H9 (cell line): ENCODE data around the gene ANKUB1. TPM values are rescaled to one million over a fixed set of nuclear protein-coding genes. Genes with fewer than 3 reads are reported as not detected.

Experiments used
- DNase-seq: peaks from one replicate; pipeline ENCODE4 v3.0.0-alpha.2; 2017
- H2AFZ ChIP-seq: one replicate; pipeline ENCODE4 v1.6.1; 2013; ENCODE audit warnings: mild to moderate bottlenecking, low read length, control low read depth, moderate library complexity
- H2AK5ac ChIP-seq: 2 replicates; pipeline ENCODE4 v1.6.1; 2013; ENCODE audit warnings: low read length, control low read depth, mixed read lengths; ENCODE audit not compliant: insufficient read length
- H2BK120ac ChIP-seq: one replicate; pipeline ENCODE4 v1.6.1; 2013; ENCODE audit warnings: low read depth, mild to moderate bottlenecking, low read length, control low read depth, inconsistent platforms; ENCODE audit not compliant: poor library complexity, severe bottlenecking
- H2BK12ac ChIP-seq: 2 replicates; pipeline ENCODE4 v1.6.1; 2013; ENCODE audit warnings: low read length, control low read depth, mixed read lengths, low read depth; ENCODE audit not compliant: insufficient read length
- H2BK15ac ChIP-seq: 2 replicates; pipeline ENCODE4 v1.6.1; 2013; ENCODE audit warnings: low read depth, low read length, control low read depth
- H2BK20ac ChIP-seq: one replicate; pipeline ENCODE4 v1.6.1; 2013; ENCODE audit warnings: low read depth, mild to moderate bottlenecking, low read length, control low read depth, inconsistent platforms; ENCODE audit not compliant: poor library complexity, severe bottlenecking
- H2BK5ac ChIP-seq: 2 replicates; pipeline ENCODE4 v1.6.1; 2013; ENCODE audit warnings: low read length, control low read depth, mixed read lengths; ENCODE audit not compliant: insufficient read length
- H3K14ac ChIP-seq: 2 replicates; pipeline ENCODE4 v1.6.1; 2013; ENCODE audit warnings: low read length, control low read depth; ENCODE audit not compliant: insufficient read depth
- H3K18ac ChIP-seq: 2 replicates; pipeline ENCODE4 v1.6.1; 2013; ENCODE audit warnings: low read depth, mild to moderate bottlenecking, mixed read lengths, low read length, control low read depth; ENCODE audit not compliant: insufficient read length
- H3K23ac ChIP-seq: 2 replicates; pipeline ENCODE4 v1.6.1; 2013; ENCODE audit warnings: low read length, control low read depth, mixed read lengths, low read depth; ENCODE audit not compliant: insufficient read length
- H3K23me2 ChIP-seq: 2 replicates; pipeline ENCODE4 v1.6.1; 2013; ENCODE audit warnings: low read depth, mild to moderate bottlenecking, mixed read lengths, low read length, control low read depth; ENCODE audit not compliant: insufficient read length, poor library complexity, severe bottlenecking
- H3K27ac ChIP-seq: 2 replicates; pipeline ENCODE4 v1.5.1; 2013; ENCODE audit warnings: low read length, control low read depth, mixed read lengths, low read depth; ENCODE audit not compliant: insufficient read length
- H3K27me3 ChIP-seq: 2 replicates; pipeline ENCODE4 v1.6.1; 2013; ENCODE audit warnings: low read length, control low read depth, inconsistent platforms; ENCODE audit not compliant: insufficient read depth
- H3K4ac ChIP-seq: 2 replicates; pipeline ENCODE4 v1.6.1; 2013; ENCODE audit warnings: low read depth, mild to moderate bottlenecking, control low read depth, inconsistent platforms, low read length, moderate library complexity
- H3K4me1 ChIP-seq: 2 replicates; pipeline ENCODE4 v1.6.1; 2013; ENCODE audit warnings: low read length, control low read depth, inconsistent platforms; ENCODE audit not compliant: insufficient read depth
- H3K4me2 ChIP-seq: 2 replicates; pipeline ENCODE4 v1.6.1; 2013; ENCODE audit warnings: low read length, control low read depth, mixed read lengths; ENCODE audit not compliant: insufficient read length, insufficient read depth
- H3K56ac ChIP-seq: 2 replicates; pipeline ENCODE4 v1.6.1; 2013; ENCODE audit warnings: low read depth, mild to moderate bottlenecking, mixed read lengths, low read length, control low read depth; ENCODE audit not compliant: insufficient read length
- H3K79me1 ChIP-seq: 2 replicates; pipeline ENCODE4 v1.6.1; 2013; ENCODE audit warnings: low read depth, mild to moderate bottlenecking, moderate library complexity, low read length, control low read depth, inconsistent platforms; ENCODE audit not compliant: insufficient read depth, poor library complexity, severe bottlenecking
- H3K79me2 ChIP-seq: 2 replicates; pipeline ENCODE4 v1.6.1; 2013; ENCODE audit warnings: low read length, control low read depth, inconsistent platforms; ENCODE audit not compliant: insufficient read depth
- H3K9ac ChIP-seq: 2 replicates; pipeline ENCODE4 v1.6.1; 2013; ENCODE audit warnings: low read length, control low read depth, mixed read lengths; ENCODE audit not compliant: insufficient read length; ENCODE audit errors: extremely low read depth
- H3K9me3 ChIP-seq: one replicate; pipeline ENCODE4 v1.6.1; 2013; ENCODE audit warnings: low read depth, low read length, inconsistent platforms; ENCODE audit not compliant: control insufficient read depth
- H3T11ph ChIP-seq: one replicate; pipeline ENCODE4 v1.6.1; 2013; ENCODE audit warnings: mild to moderate bottlenecking, low read length, control low read depth, inconsistent platforms
- H4K20me1 ChIP-seq: one replicate; pipeline ENCODE4 v1.6.1; 2013; ENCODE audit not compliant: control insufficient read depth, insufficient read length, insufficient read depth
- H4K5ac ChIP-seq: 2 replicates; pipeline ENCODE4 v1.6.1; 2013; ENCODE audit warnings: low read depth, mild to moderate bottlenecking, mixed read lengths, low read length, control low read depth; ENCODE audit not compliant: insufficient read length
- H4K8ac ChIP-seq: replicated peaks from 2 replicates; pipeline ENCODE4 v1.6.1; 2013; ENCODE audit warnings: low read length, control low read depth, mixed read lengths, low read depth; ENCODE audit not compliant: insufficient read length
- H4K91ac ChIP-seq: 2 replicates; pipeline ENCODE4 v1.6.1; 2013; ENCODE audit warnings: low read depth, mild to moderate bottlenecking, moderate library complexity, mixed read lengths, low read length, control low read depth; ENCODE audit not compliant: insufficient read length
- H3K27ac Mint-ChIP-seq, 3 experiments: 2 replicates in 2 of 3; 3 replicates in 1 of 3; pipeline ENCODE4 v1.8.0; 2020 to 2021; ENCODE audit warnings: mixed read lengths in 3 of 3, mild to moderate bottlenecking in 1 of 3, moderate library complexity in 1 of 3
- H3K27me3 Mint-ChIP-seq: 2 replicates; pipeline ENCODE4 v1.8.0; 2021; ENCODE audit warnings: low read depth, mild to moderate bottlenecking, moderate library complexity, mixed read lengths
- H3K36me3 Mint-ChIP-seq, 3 experiments: 2 replicates in 2 of 3; 3 replicates in 1 of 3; pipeline ENCODE4 v1.8.0; 2020 to 2021; ENCODE audit warnings: low read depth in 3 of 3, mixed read lengths in 3 of 3; ENCODE audit not compliant: insufficient read depth in 1 of 3
- H3K4me1 Mint-ChIP-seq, 2 experiments: 2 replicates each; pipeline ENCODE4 v1.8.0; 2020; ENCODE audit warnings: mixed read lengths in 2 of 2
- H3K4me3 Mint-ChIP-seq, 2 experiments: 2 replicates in 1 of 2; 3 replicates in 1 of 2; pipeline ENCODE4 v1.8.0; 2020 to 2021; ENCODE audit warnings: mild to moderate bottlenecking in 2 of 2, mixed read lengths in 2 of 2, moderate library complexity in 1 of 2
- H3K9me3 Mint-ChIP-seq, 2 experiments: 2 replicates in 1 of 2; 3 replicates in 1 of 2; pipeline ENCODE4 v1.8.0; 2020; ENCODE audit warnings: mild to moderate bottlenecking in 2 of 2, mixed read lengths in 2 of 2, moderate library complexity in 1 of 2
- CTCF ChIP-seq: fragments of 200-600 bp; sonication (generic); conservative IDR thresholded peaks from 3 replicates; pipeline ENCODE4 v1.8.0; 2021; ENCODE audit warnings: antibody characterized with exemption, mild to moderate bottlenecking
- WGBS: extraction: QIAGEN DNeasy Blood & Tissue Kit; methylation state at CpG from one replicate; pipeline ENCODE4 v1.1.7; 2013; ENCODE audit warnings: missing lambda C conversion rate, low lambda C conversion rate, mixed read lengths; ENCODE audit not compliant: insufficient read length; ENCODE audit errors: extremely low coverage; 5-methylcytosine and 5-hydroxymethylcytosine counted together
- total RNA-seq: library from RNA; stranded (reverse); gene quantifications from 2 replicates; pipeline ENCODE4 v1.2.1, GENCODE V29; 2021

ANKUB1 gene
- total RNA-seq, 1 experiment from 2014 or later = not detected

GRCh38 chr3:149816311-149816710 is 24.0 kb upstream of the ANKUB1 start:
- no peak overlapping the region; a peak in 1 of 7 replicates for H3K27ac Mint-ChIP-seq
- WGBS = no CpG with 5 or more reads among the region's 3 CpGs

More at GRCh38 chr3:149816311-149816710, 24.0 kb upstream of the ANKUB1 start:
- Histone ChIP-seq H2BK5ac (no peak overlapping the region), H3K9me3 (no peaks in the 10 kb centered on the region), H3K4me1 (no peaks in the 10 kb centered on the region), H4K8ac (no peak overlapping the region), H2AFZ (no peak overlapping the region), H3K27ac (no peak overlapping the region), H4K20me1 (no peaks in the 10 kb centered on the region), H3K4ac (no peak overlapping the region), H2BK20ac (no peak overlapping the region), H3K23me2 (peaks cover 10% of the 10 kb centered on the region), H3T11ph (no peak overlapping the region), H3K9ac (no peak overlapping the region), H3K23ac (no peak overlapping the region), H2BK12ac (no peak overlapping the region), H3K18ac (no peak overlapping the region), H3K14ac (no peak overlapping the region), H2BK15ac (no peak overlapping the region), H3K27me3 (no peaks in the 10 kb centered on the region), H3K79me1 (peaks cover 3% of the 10 kb centered on the region), H2AK5ac (no peak overlapping the region), H3K56ac (no peak overlapping the region), H3K79me2 (peaks cover 31% of the 10 kb centered on the region; the same call in 1 of the 2 replicates), H4K91ac (no peak overlapping the region), H3K4me2 (no peak overlapping the region), H2BK120ac (no peak overlapping the region), H4K5ac (no peak overlapping the region)
- DNase-seq = no peak
- no peaks in the 10 kb centered on the region for H3K27me3 Mint-ChIP-seq
- no peak overlapping the region for H3K4me3 Mint-ChIP-seq
- peaks cover 0 to 4% (median 1%) of the 10 kb centered on the region in 3 experiments; a peak in 3 of 7 replicates for H3K36me3 Mint-ChIP-seq
- no peak for TF ChIP-seq CTCF
- H3K9me3 Mint-ChIP-seq = peaks cover 0 to under 1% of the 10 kb centered on the region in 2 experiments; a peak in 2 of 5 replicates
- peaks cover 40% of the 10 kb centered on the region in 2 experiments for H3K4me1 Mint-ChIP-seq
